HCT116 (cell line): Measurements from ENCODE around the gene RAD23A. TPM values are rescaled to one million over a fixed set of nuclear protein-coding genes. Genes with fewer than 3 reads are reported as not detected.

Experiments
- ATAC-seq: fragments of 200-7000 bp; cut with Tn5 transposase; 2 replicates; pipeline ENCODE4 v1.9.1; 2020; ENCODE audit warnings: mild to moderate bottlenecking, moderate library complexity
- BruUV-seq: library from RNA; stranded (reverse); fragments of 400-500 nt; replicated peaks from 2 replicates; lab custom pipeline; 2021; lab: Mats Ljungman, UMichigan
- CTCF ChIA-PET: fragments of 300-600 bp; sonication (Branson Sonifier 250); formaldehyde crosslinking; loops from one replicate; lab custom pipeline; 2021; ENCODE audit warnings: antibody characterized with exemption; lab: Charles Lee
- POLR2A ChIA-PET: fragments of 300-600, 350-600 bp; sonication (Branson Sonifier 250); formaldehyde crosslinking; loops from one replicate; lab custom pipeline; 2021; ENCODE audit warnings: antibody characterized with exemption; lab: Charles Lee
- RAD21 ChIA-PET, 2 experiments: fragments of 300-600 bp; sonication (Branson Sonifier 250); formaldehyde crosslinking; loops; one replicate each; lab custom pipeline; 2023; ENCODE audit warnings: low total read pairs in 2 of 2; ENCODE audit not compliant: uncharacterized antibody in 2 of 2, unreplicated experiment in 2 of 2, low non-redundant PET in 1 of 2; lab: Charles Lee
- DNase-seq: peaks from one replicate; pipeline ENCODE4 v3.0.0-alpha.2; 2010; ENCODE audit warnings: low read depth, low spot score
- H2AFZ ChIP-seq: fragments of 200-600 bp; shearing (Covaris generic), sonication (generic); 2 replicates; pipeline ENCODE4 v1.6.1; 2017; ENCODE audit warnings: low read depth, mixed run types, mixed read lengths, antibody characterized with exemption, low read length; ENCODE audit not compliant: poor library complexity, severe bottlenecking
- H3K27ac ChIP-seq: 2 replicates; pipeline ENCODE4 v1.5.1; 2012; ENCODE audit warnings: low read depth, low read length
- H3K27me3 ChIP-seq: fragments of 200-600 bp; sonication (generic); 2 replicates; pipeline ENCODE4 v1.6.1; 2016; ENCODE audit warnings: mixed run types, low read length, mixed read lengths; ENCODE audit not compliant: insufficient read depth
- H3K36me3 ChIP-seq, 2 experiments: fragments of 200-500 bp in 1 of 2; fragments of 200-600 bp in 1 of 2; sonication (Bioruptor generic) in 1 of 2; sonication (generic) in 1 of 2; 2 replicates each; pipeline versions ENCODE4 v1.5.1 to v1.6.1; 2014 to 2016; ENCODE audit warnings: low read length in 2 of 2, inconsistent platforms in 1 of 2, mixed read lengths in 1 of 2, mixed run types in 1 of 2; ENCODE audit not compliant: insufficient read depth in 2 of 2, control insufficient read depth in 1 of 2
- H3K4me1 ChIP-seq, 2 experiments: fragments of 200-600 bp in 1 of 2; sonication (generic) in 1 of 2; 2 replicates each; pipeline versions ENCODE4 v1.5.1 to v1.6.1; 2012 to 2017; ENCODE audit warnings: low read length in 2 of 2, inconsistent platforms in 1 of 2, mild to moderate bottlenecking in 1 of 2, mixed read lengths in 1 of 2, mixed run types in 1 of 2, moderate library complexity in 1 of 2; ENCODE audit not compliant: insufficient read depth in 2 of 2, control insufficient read depth in 1 of 2
- H3K4me2 ChIP-seq: fragments of 200-600 bp; sonication (generic); 2 replicates; pipeline ENCODE4 v1.6.1; 2017; ENCODE audit warnings: mixed run types, low read length, mixed read lengths
- H3K4me3 ChIP-seq, 2 experiments: fragments of 200-600 bp in 1 of 2; sonication (generic) in 1 of 2; replicated peaks in 1 of 2; 2 replicates each; pipeline ENCODE4 v1.5.1; 2011 to 2016; ENCODE audit warnings: low read length in 2 of 2, control low read depth in 1 of 2, low read depth in 1 of 2, mild to moderate bottlenecking in 1 of 2, mixed read lengths in 1 of 2, mixed run types in 1 of 2
- H3K79me2 ChIP-seq: fragments of 200-600 bp; sonication (generic); 2 replicates; pipeline ENCODE4 v1.6.1; 2017; ENCODE audit warnings: mild to moderate bottlenecking, mixed run types, low read length, moderate library complexity, mixed read lengths; ENCODE audit not compliant: insufficient read depth
- H3K9ac ChIP-seq: fragments of 200-600 bp; sonication (generic); 2 replicates; pipeline ENCODE4 v1.6.1; 2016; ENCODE audit warnings: low read length, mixed read lengths
- H3K9me2 ChIP-seq: fragments of 200-600 bp; sonication (generic), shearing (Covaris generic); 2 replicates; pipeline ENCODE4 v1.6.1; 2017; ENCODE audit warnings: mixed run types, mild to moderate bottlenecking, moderate library complexity; ENCODE audit not compliant: insufficient read depth
- H3K9me3 ChIP-seq, 2 experiments: fragments of 200-500 bp in 1 of 2; fragments of 200-600 bp in 1 of 2; sonication (Bioruptor generic) in 1 of 2; sonication (generic) in 1 of 2; 2 replicates each; pipeline ENCODE4 v1.6.1; 2014 to 2017; ENCODE audit warnings: low read length in 2 of 2, mixed read lengths in 2 of 2, inconsistent platforms in 1 of 2, low read depth in 1 of 2, mild to moderate bottlenecking in 1 of 2, mixed run types in 1 of 2, moderate library complexity in 1 of 2; ENCODE audit not compliant: control insufficient read depth in 1 of 2, insufficient read depth in 1 of 2
- H4K20me1 ChIP-seq: fragments of 200-600 bp; sonication (generic), shearing (Covaris generic); 2 replicates; pipeline ENCODE4 v1.6.1; 2017; ENCODE audit warnings: mixed run types, mild to moderate bottlenecking, moderate library complexity; ENCODE audit not compliant: insufficient read depth
- ATF3 ChIP-seq: IDR thresholded peaks from 2 replicates; pipeline ENCODE4 v1.6.1; 2012
- CEBPB ChIP-seq: IDR thresholded peaks from 2 replicates; pipeline ENCODE4 v1.6.1; 2012; ENCODE audit warnings: low read depth
- EGR1 ChIP-seq: IDR thresholded peaks from 2 replicates; pipeline ENCODE4 v1.6.1; 2012; ENCODE audit warnings: low read depth
- ELF1 ChIP-seq: IDR thresholded peaks from 2 replicates; pipeline ENCODE4 v1.6.1; 2012; ENCODE audit warnings: low read depth, borderline replicate concordance
- EZH2 ChIP-seq: fragments of 200-600 bp; sonication (generic); IDR thresholded peaks from 2 replicates; pipeline ENCODE4 v1.6.1; 2017; ENCODE audit warnings: antibody characterized with exemption, mixed run types
- EZH2phosphoT487 ChIP-seq: fragments of 200-600 bp; IDR thresholded peaks from 2 replicates; pipeline ENCODE4 v1.6.1; 2018; ENCODE audit warnings: antibody characterized with exemption, borderline replicate concordance
- JUND ChIP-seq: IDR thresholded peaks from 2 replicates; pipeline ENCODE4 v1.6.1; 2012
- MAX ChIP-seq: IDR thresholded peaks from 2 replicates; pipeline ENCODE4 v1.6.1; 2012
- POLR2AphosphoS5 ChIP-seq: IDR thresholded peaks from 2 replicates; pipeline ENCODE4 v1.6.1; 2011; ENCODE audit warnings: mild to moderate bottlenecking, low read depth, low read length, moderate library complexity
- RAD21 ChIP-seq: IDR thresholded peaks from 2 replicates; pipeline ENCODE4 v1.6.1; 2012; ENCODE audit warnings: low read depth, mild to moderate bottlenecking
- SIN3A ChIP-seq: IDR thresholded peaks from 2 replicates; pipeline ENCODE4 v1.6.1; 2012; ENCODE audit warnings: low read depth
- TCF7L2 ChIP-seq: IDR thresholded peaks from 2 replicates; pipeline ENCODE4 v1.7.0; 2011; ENCODE audit warnings: borderline replicate concordance, inconsistent platforms; ENCODE audit not compliant: insufficient read depth, insufficient read length; ENCODE audit errors: extremely low read depth
- YY1 ChIP-seq: IDR thresholded peaks from 2 replicates; pipeline ENCODE4 v1.6.1; 2011; ENCODE audit warnings: low read length, low read depth, moderate library complexity, mild to moderate bottlenecking; ENCODE audit not compliant: insufficient replicate concordance; ENCODE audit errors: extremely low read depth
- ZBTB33 ChIP-seq: IDR thresholded peaks from 2 replicates; pipeline ENCODE4 v1.6.1; 2011; ENCODE audit warnings: mild to moderate bottlenecking, low read length, moderate library complexity; ENCODE audit not compliant: insufficient replicate concordance; ENCODE audit errors: extremely low read depth
- ZFX ChIP-seq: fragments of 450-650 bp; IDR thresholded peaks from 2 replicates; pipeline ENCODE4 v1.6.1; 2017
- ZNF274 ChIP-seq: fragments of 200-500 bp; sonication (Bioruptor generic); IDR thresholded peaks from 2 replicates; pipeline ENCODE4 v1.6.1; 2014; ENCODE audit warnings: mild to moderate bottlenecking, low read depth, low read length, inconsistent platforms
- intact Hi-C: fragments of 100-400 bp; cut with micrococcal nuclease; formaldehyde crosslinking; loops from 2 replicates; pipeline ENCODE4 v1.10.0; 2022
- total RNA-seq: library from RNA; stranded (reverse); gene quantifications from one replicate; pipeline ENCODE4 v1.2.1, GENCODE V29; 2021; ENCODE audit not compliant: unreplicated experiment

Gene RAD23A
- total RNA-seq, 1 experiment from 2014 or later: 163 TPM

- H3K9me3 ChIP-seq: no peaks in the 10 kb centered on the region
- no TSS peak for BruUV-seq
- no peaks in the 10 kb centered on the region for H3K9me2 ChIP-seq
- H3K79me2 ChIP-seq: peaks cover 52% of the 10 kb centered on the region
- no peak overlapping the region for H3K9ac ChIP-seq
- POLR2A ChIA-PET: interaction anchor here (1.6 kb wide), 1 partner anchor 10 kb away, joined by 4 read pairs; the partner anchor contains the start of gene RAD23A
- no peaks in the 10 kb centered on the region for H3K27me3 ChIP-seq
- H3K4me1 ChIP-seq: peaks cover 19 to 52% of the 10 kb centered on the region in 2 experiments
- no peak overlapping the region for H3K4me2 ChIP-seq
- H2AFZ ChIP-seq: no peak overlapping the region
- H3K4me3 ChIP-seq: no peak overlapping the region
- intact Hi-C loops: no loop called here
- RAD21 ChIA-PET: no interaction called here
- H3K36me3 ChIP-seq: peaks cover 13 to 27% of the 10 kb centered on the region in 2 experiments
- CTCF ChIA-PET: interaction anchor here (1.7 kb wide), 1 partner anchor 29 kb away, joined by 8 read pairs; no protein-coding TSS in a partner anchor
- H3K27ac ChIP-seq: 0 out of 2 replicates have a peak overlapping the region, but pooled peaks have one; percentile 8
- no peak for ATAC-seq
- no peaks in the 10 kb centered on the region for H4K20me1 ChIP-seq
- no peak for DNase-seq
- TF ChIP-seq YY1: no peak
- no peak for TF ChIP-seq ZBTB33
- TF ChIP-seq EZH2phosphoT487: no peak
- no peak for TF ChIP-seq TCF7L2
- TF ChIP-seq ATF3: no peak
- TF ChIP-seq ZNF274: no peak
- no peak for TF ChIP-seq ELF1
- TF ChIP-seq MAX: no peak
- no peak for TF ChIP-seq RAD21
- no peak for TF ChIP-seq EGR1
- no peak for TF ChIP-seq ZFX
- no peak for TF ChIP-seq EZH2
- TF ChIP-seq JUND: no peak
- TF ChIP-seq SIN3A: no peak
- no peak for TF ChIP-seq CEBPB
- no peak for TF ChIP-seq POLR2AphosphoS5
These were observed 9.1 kb upstream of the RAD23A start for GRCh38 chr19:12936582-12936981.
